ENCODE data around the gene CBX7.

Gene CBX7

GRCh38 chr22:39090426-39091064 is 61.9 kb downstream of the CBX7 start:
- DNase-seq: peak; percentile 90

GRCh38 chr22:39089928-39090327 is 62.6 kb downstream of the CBX7 start:
- DNase-seq: no peak

GRCh38 chr22:39088685-39089032 is 63.8 kb downstream of the CBX7 start:
- no peak for DNase-seq

DNA sequence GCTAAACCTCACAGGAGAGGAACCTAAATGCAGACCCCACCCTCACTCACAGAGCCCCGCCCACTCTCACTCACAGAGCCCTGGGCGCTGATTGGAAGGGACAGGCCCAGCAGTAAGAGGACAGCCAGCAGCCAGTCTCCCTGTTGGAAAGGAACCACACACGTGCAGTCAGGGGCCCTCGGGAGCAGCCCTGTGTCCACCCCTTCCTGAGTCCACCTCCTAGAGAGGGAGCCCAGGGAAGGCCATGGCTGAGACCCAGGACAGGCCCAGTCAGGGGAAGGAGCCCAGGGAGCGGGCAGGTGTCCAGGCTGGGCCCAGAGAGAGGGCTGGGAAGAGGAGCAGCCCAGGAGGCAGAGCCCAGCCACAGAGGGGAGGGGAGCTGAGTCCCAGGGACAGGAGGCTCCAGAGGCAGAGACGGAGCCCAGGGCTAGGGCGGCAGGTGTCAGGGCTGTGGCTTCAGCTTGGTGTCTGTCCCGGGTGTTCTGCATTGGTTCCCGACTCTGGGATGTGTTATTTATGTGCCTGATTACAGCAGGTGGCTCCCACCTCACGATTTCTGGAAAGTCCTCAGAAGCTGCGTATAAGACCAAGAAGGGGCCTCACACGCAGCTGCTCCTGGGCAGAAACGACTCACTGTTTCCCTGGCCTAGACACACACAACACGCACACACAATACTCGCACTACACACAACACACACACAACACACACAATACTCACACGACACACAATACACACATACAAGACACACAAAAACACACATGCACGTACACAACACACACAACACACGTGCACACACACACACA is 64.4 kb downstream of the CBX7 start:
- DNase-seq: no peak

- no peak for DNase-seq
Observed at GRCh38 chr22:39087098-39087497, 65.4 kb downstream of the CBX7 start.

- no peak for DNase-seq
Observed at GRCh38 chr22:39084666-39085065, 67.8 kb downstream of the CBX7 start.

- DNase-seq: no peak
Observed at GRCh38 chr22:39083212-39084165, 69.0 kb downstream of the CBX7 start.

DNA sequence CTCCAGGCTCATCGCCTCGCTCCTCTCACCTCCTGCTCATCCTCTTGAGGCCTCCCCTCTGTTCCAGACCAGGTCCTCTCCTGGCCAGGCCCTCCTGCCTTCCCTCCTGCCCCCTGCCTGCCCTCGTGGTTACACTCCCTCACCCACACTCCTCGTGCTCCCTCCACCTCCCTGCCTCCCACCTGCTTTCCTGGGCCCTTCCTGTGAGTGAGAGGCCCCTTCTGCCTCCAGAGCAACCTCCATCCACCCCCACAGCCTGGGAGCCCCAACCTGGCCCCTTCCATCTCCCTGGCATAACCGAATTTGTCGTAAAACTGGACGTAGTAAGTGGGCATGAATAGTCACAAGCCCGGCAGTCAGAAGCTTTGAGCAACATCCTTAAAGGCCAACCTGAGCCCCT is 70.9 kb downstream of the CBX7 start:
- DNase-seq: no peak

- no peak for DNase-seq
Observed at GRCh38 chr22:39081016-39081415, 71.5 kb downstream of the CBX7 start.
